IMR-90 (cell line): ENCODE measurements around the gene PTH1R. TPM values are rescaled to one million over a fixed set of nuclear protein-coding genes. Genes with fewer than 3 reads are reported as not detected.

Source experiments
- ATAC-seq: fragments of 200-7000 bp; cut with Tn5 transposase; 2 replicates; pipeline ENCODE4 v1.9.1; 2020; ENCODE audit warnings: low read depth, mild to moderate bottlenecking, moderate library complexity
- BruUV-seq: library from RNA; stranded (reverse); fragments of 400-500 nt; replicated peaks from 2 replicates; lab custom pipeline; 2021; lab: Mats Ljungman, UMichigan
- CTCF ChIA-PET: fragments of 300-600 bp; formaldehyde crosslinking; extraction: SDS; loops from one replicate; lab custom pipeline; 2021; ENCODE audit warnings: antibody characterized with exemption; lab: Yijun Ruan, JAX
- POLR2A ChIA-PET: fragments of 300-600 bp; sonication (Branson Sonifier 250); formaldehyde crosslinking; loops from one replicate; lab custom pipeline; 2022; ENCODE audit warnings: antibody characterized with exemption; ENCODE audit not compliant: unreplicated experiment; lab: Charles Lee
- DNase-seq: peaks from one replicate; pipeline ENCODE4 v3.0.0; 2013
- H2AFZ ChIP-seq: replicated peaks from 2 replicates; pipeline ENCODE3; 2013; ENCODE audit warnings: low read length, mild to moderate bottlenecking; ENCODE audit not compliant: poor library complexity
- H2AK5ac ChIP-seq: 2 replicates; pipeline ENCODE4 v1.6.1; 2013; ENCODE audit warnings: low read depth, low read length, inconsistent platforms
- H2AK9ac ChIP-seq: replicated peaks from 2 replicates; pipeline ENCODE3; 2013; ENCODE audit warnings: mild to moderate bottlenecking, low read depth, low read length, moderate library complexity; ENCODE audit not compliant: poor library complexity
- H2BK120ac ChIP-seq: 2 replicates; pipeline ENCODE4 v1.6.1; 2013; ENCODE audit warnings: low read depth, low read length, inconsistent platforms
- H2BK15ac ChIP-seq: 3 replicates; pipeline ENCODE4 v1.6.1; 2013; ENCODE audit warnings: low read depth, low read length, inconsistent platforms
- H2BK20ac ChIP-seq: 2 replicates; pipeline ENCODE4 v1.6.1; 2013; ENCODE audit warnings: low read depth, mild to moderate bottlenecking, inconsistent platforms, low read length, moderate library complexity
- H2BK5ac ChIP-seq: 2 replicates; pipeline ENCODE4 v1.6.1; 2013; ENCODE audit warnings: mild to moderate bottlenecking, low read depth, low read length, inconsistent platforms; ENCODE audit not compliant: poor library complexity, severe bottlenecking
- H3K14ac ChIP-seq: replicated peaks from 2 replicates; pipeline ENCODE4 v1.6.1; 2013; ENCODE audit warnings: low read depth, low read length, inconsistent platforms
- H3K18ac ChIP-seq: 2 replicates; pipeline ENCODE4 v1.6.1; 2013; ENCODE audit warnings: low read depth, low read length, control low read depth
- H3K23ac ChIP-seq: 2 replicates; pipeline ENCODE4 v1.6.1; 2013; ENCODE audit warnings: low read depth, low read length, inconsistent platforms
- H3K27ac ChIP-seq: 2 replicates; pipeline ENCODE4 v1.5.1; 2013; ENCODE audit warnings: mild to moderate bottlenecking, control low read depth, low read length; ENCODE audit not compliant: insufficient read depth
- H3K27me3 ChIP-seq: 2 replicates; pipeline ENCODE4 v1.6.1; 2013; ENCODE audit warnings: low read length; ENCODE audit not compliant: control insufficient read depth, insufficient read depth
- H3K36me3 ChIP-seq: 2 replicates; pipeline ENCODE4 v1.6.1; 2013; ENCODE audit warnings: low read length, mixed read lengths; ENCODE audit not compliant: control insufficient read depth, insufficient read depth
- H3K4ac ChIP-seq: 2 replicates; pipeline ENCODE4 v1.6.1; 2013; ENCODE audit warnings: low read depth, low read length, inconsistent platforms
- H3K4me1 ChIP-seq: 2 replicates; pipeline ENCODE4 v1.6.1; 2013; ENCODE audit warnings: low read length, mixed read lengths; ENCODE audit not compliant: control insufficient read depth, insufficient read depth
- H3K4me2 ChIP-seq: 2 replicates; pipeline ENCODE4 v1.6.1; 2013; ENCODE audit warnings: low read depth, mild to moderate bottlenecking, control low read depth, low read length, moderate library complexity
- H3K4me3 ChIP-seq: 2 replicates; pipeline ENCODE4 v1.5.1; 2013; ENCODE audit warnings: low read depth, mild to moderate bottlenecking, control low read depth, low read length, moderate library complexity; ENCODE audit not compliant: insufficient read depth
- H3K56ac ChIP-seq: 2 replicates; pipeline ENCODE4 v1.6.1; 2013; ENCODE audit warnings: low read length, inconsistent platforms; ENCODE audit not compliant: insufficient read depth; ENCODE audit errors: extremely low read depth
- H3K79me1 ChIP-seq, 2 experiments: 2 replicates each; pipeline ENCODE4 v1.6.1; 2013; ENCODE audit warnings: low read length in 2 of 2, inconsistent platforms in 1 of 2, low read depth in 1 of 2
- H3K9ac ChIP-seq: 2 replicates; pipeline ENCODE4 v1.6.1; 2013; ENCODE audit warnings: low read depth, low read length, control low read depth
- H3K9me1 ChIP-seq: 2 replicates; pipeline ENCODE4 v1.6.1; 2013; ENCODE audit warnings: low read length, inconsistent platforms; ENCODE audit not compliant: insufficient read depth
- H3K9me3 ChIP-seq: 2 replicates; pipeline ENCODE4 v1.6.1; 2013; ENCODE audit warnings: low read length; ENCODE audit not compliant: control insufficient read depth, insufficient read depth
- H4K20me1 ChIP-seq: 2 replicates; pipeline ENCODE4 v1.6.1; 2013; ENCODE audit warnings: low read length, inconsistent platforms; ENCODE audit not compliant: insufficient read depth
- H4K5ac ChIP-seq: 2 replicates; pipeline ENCODE4 v1.6.1; 2013; ENCODE audit warnings: mild to moderate bottlenecking, low read depth, low read length, control low read depth
- H4K8ac ChIP-seq, 2 experiments: 2 replicates each; pipeline ENCODE4 v1.6.1; 2013; ENCODE audit warnings: low read depth in 2 of 2, low read length in 2 of 2, control low read depth in 1 of 2, inconsistent platforms in 1 of 2
- H4K91ac ChIP-seq: 2 replicates; pipeline ENCODE4 v1.6.1; 2013; ENCODE audit warnings: low read depth, low read length, inconsistent platforms; ENCODE audit not compliant: insufficient read depth
- MAFK ChIP-seq: IDR thresholded peaks from 2 replicates; pipeline ENCODE4 v1.6.1; 2012; ENCODE audit warnings: low read depth, low read length, improper control_type of control experiment
- WGBS, 2 experiments: methylation state at CpG; one replicate each; pipeline versions ENCODE4 v1.1.5 to v1.1.7; 2013; ENCODE audit warnings: missing lambda C conversion rate in 2 of 2; ENCODE audit not compliant: insufficient read length in 1 of 2; ENCODE audit errors: extremely low coverage in 2 of 2; 5-methylcytosine and 5-hydroxymethylcytosine counted together
- dilution Hi-C: fragments of 300-500 bp; cut with HindIII; formaldehyde crosslinking; loops from one replicate; pipeline ENCODE4 v1.14.3; 2018; ENCODE audit warnings: low sequenced_read_pairs; ENCODE audit not compliant: unreplicated experiment
- in situ Hi-C: fragments of 300-500 bp; cut with MboI; formaldehyde crosslinking; loops from 3 replicates; pipeline ENCODE4 v1.14.3; 2019; ENCODE audit warnings: low sequenced_read_pairs, inconsistent platforms, mixed read lengths
- intact Hi-C: fragments of 100-400 bp; cut with micrococcal nuclease; formaldehyde crosslinking; loops from 2 replicates; pipeline ENCODE4 v1.10.0; 2022
- polyA plus RNA-seq, 3 experiments: library from polyadenylated mRNA; depleted of rRNA; stranded (reverse); fragments of >200 nt; gene quantifications; 2 replicates each; pipeline ENCODE4 v1.2.3, GENCODE V29; 2012; ENCODE audit warnings: low replicate concordance in 1 of 3
- total RNA-seq: library from RNA; depleted of rRNA; stranded (reverse); fragments of >200 nt; gene quantifications from 2 replicates; pipeline ENCODE4 v1.2.3, GENCODE V29; 2012

PTH1R gene
- total and polyA plus RNA-seq, 2 of the 4 experiments (the other 2 are of a cell fraction), result 0.15 to 0.18 TPM

GRCh38 chr3:46849045-46849631 lies 28.4 kb upstream of the PTH1R start:
- intact Hi-C loops, result no loop called here
- Histone ChIP-seq H2AK5ac (no peak overlapping the region), H2BK120ac (no peak overlapping the region), H3K4me3 (no peak overlapping the region), H3K4me1 (peaks cover 7% of the 10 kb centered on the region; the same call in 1 of the 2 replicates), H2BK20ac (no peak overlapping the region), H3K27me3 (peaks cover 22% of the 10 kb centered on the region; the same call in 1 of the 2 replicates), H4K8ac (no peak overlapping the region), H2BK5ac (no peak overlapping the region), H3K9me3 (no peaks in the 10 kb centered on the region), H3K18ac (no peak overlapping the region), H3K14ac (no peak overlapping the region), H3K9me1 (peaks cover 3% of the 10 kb centered on the region), H2BK15ac (no peak overlapping the region), H2AK9ac (no peak overlapping the region), H4K20me1 (no peaks in the 10 kb centered on the region), H3K9ac (no peak overlapping the region), H3K36me3 (no peaks in the 10 kb centered on the region), H3K56ac (no peak overlapping the region), H3K27ac (no peak overlapping the region), H3K4me2 (no peak overlapping the region), H3K23ac (no peak overlapping the region), H4K5ac (no peak overlapping the region), H3K79me1 (no peaks in the 10 kb centered on the region), H2AFZ (no peak overlapping the region), H3K4ac (no peak overlapping the region), H4K91ac (no peak overlapping the region)
- in situ Hi-C loops, result no loop called here
- DNase-seq, result no peak
- WGBS, 2 experiments, result 28% methylated on average over 4 of the region's 7 CpGs; no CpG with 5 or more reads in 1 of the 2 experiments
- dilution Hi-C loops, result no loop called here
- CTCF ChIA-PET, result no interaction called here
- TF ChIP-seq MAFK, result no peak
- POLR2A ChIA-PET, result no interaction called here
- no TSS peak for BruUV-seq
- no peak for ATAC-seq
